Lower leg skin (tissue), 4 donors: ENCODE measurements around the gene NKX6-2. TPM values are rescaled to one million over a fixed set of nuclear protein-coding genes. Genes with fewer than 3 reads are reported as not detected.

Source experiments
- DNase-seq, 2 donors: peaks; one replicate each; pipeline ENCODE4 v3.0.0-alpha.2; 2019; ENCODE audit warnings: low spot score in 2 of 2
- H3K4me3 ChIP-seq: fragments of 200-600 bp; sonication (generic); 2 replicates; pipeline ENCODE4 v1.5.1; 2017; ENCODE audit warnings: mild to moderate bottlenecking, low read depth; ENCODE audit not compliant: poor library complexity, severe bottlenecking
- POLR2A ChIP-seq, 2 donors: fragments of 450-650 bp; IDR thresholded peaks; one replicate each; pipeline ENCODE4 v1.6.1; 2016 to 2017; ENCODE audit warnings: antibody characterized with exemption in 2 of 2, mild to moderate bottlenecking in 1 of 2, moderate library complexity in 1 of 2
- WGBS, 2 donors: methylation state at CpG; one replicate each; pipeline ENCODE4 v1.1.5; 2018; 5-methylcytosine and 5-hydroxymethylcytosine counted together
- intact Hi-C: fragments of 100-400 bp; cut with DNase I; formaldehyde crosslinking; loops from one replicate; pipeline ENCODE4 v1.15.0; 2023; ENCODE audit warnings: low total_unique reads
- total RNA-seq, 4 donors: library from RNA; depleted of rRNA; stranded (reverse); fragments of >200 nt; gene quantifications; one replicate each; pipeline ENCODE4 v1.1.0, GENCODE V29; 2016
- TF ChIP-seq, protein P1 (sequence below), 3 donors: fragments of 450-650 bp; IDR thresholded peaks; one replicate each; pipeline ENCODE4 v1.5.1; 2016; ENCODE audit warnings: antibody characterized with exemption in 3 of 3, mild to moderate bottlenecking in 3 of 3, moderate library complexity in 2 of 3

Gene NKX6-2
- not detected for total RNA-seq

DNA sequence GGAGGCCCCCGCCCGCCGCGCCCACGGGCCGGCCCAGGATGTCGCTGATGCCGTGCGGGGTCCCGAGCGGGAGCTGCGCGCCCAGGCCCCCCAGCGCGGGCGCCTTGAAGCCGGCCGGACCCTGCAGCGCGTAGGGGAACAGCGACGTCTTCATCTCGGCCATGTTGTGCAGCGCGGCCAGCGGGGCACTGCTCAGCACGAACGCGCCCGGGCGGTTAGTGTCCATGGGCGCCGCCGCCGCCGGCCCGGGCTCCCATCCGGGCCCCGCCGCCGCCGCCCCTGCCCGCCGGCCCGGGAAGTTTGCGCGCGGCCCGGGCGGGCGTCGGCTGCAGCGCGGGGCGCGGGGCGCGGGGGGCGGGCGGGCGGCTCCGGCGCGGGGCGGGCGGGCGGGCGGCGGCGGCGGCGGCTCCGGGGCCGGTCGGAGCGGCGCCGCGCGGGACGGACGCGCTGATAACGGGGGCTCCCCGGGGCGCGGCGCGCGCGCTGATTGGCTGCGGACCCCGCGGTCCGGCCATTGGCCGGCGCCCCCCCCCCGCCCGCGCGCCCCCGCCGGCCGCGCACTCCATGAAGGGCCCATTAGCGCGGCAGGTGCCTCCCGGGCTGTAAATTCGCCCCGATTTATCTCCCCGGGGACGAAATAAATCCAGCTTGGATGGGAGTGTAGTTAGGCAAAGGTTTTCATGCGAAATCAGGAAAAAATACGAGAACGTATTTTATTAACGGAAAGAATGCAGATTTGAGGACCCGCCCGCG lies at the start of gene NKX6-2:
Gene NKX6-2, minus strand, starts transcription at position 425 of the 753 bp plus-strand sequence. Its CDS starts 199 bp downstream, at position 226.
- no peak for DNase-seq
- intact Hi-C loops = no loop called here
- 3 to 5% methylated on average over 25 to 32 of the region's 119 CpGs for WGBS, 2 donors

DNA sequence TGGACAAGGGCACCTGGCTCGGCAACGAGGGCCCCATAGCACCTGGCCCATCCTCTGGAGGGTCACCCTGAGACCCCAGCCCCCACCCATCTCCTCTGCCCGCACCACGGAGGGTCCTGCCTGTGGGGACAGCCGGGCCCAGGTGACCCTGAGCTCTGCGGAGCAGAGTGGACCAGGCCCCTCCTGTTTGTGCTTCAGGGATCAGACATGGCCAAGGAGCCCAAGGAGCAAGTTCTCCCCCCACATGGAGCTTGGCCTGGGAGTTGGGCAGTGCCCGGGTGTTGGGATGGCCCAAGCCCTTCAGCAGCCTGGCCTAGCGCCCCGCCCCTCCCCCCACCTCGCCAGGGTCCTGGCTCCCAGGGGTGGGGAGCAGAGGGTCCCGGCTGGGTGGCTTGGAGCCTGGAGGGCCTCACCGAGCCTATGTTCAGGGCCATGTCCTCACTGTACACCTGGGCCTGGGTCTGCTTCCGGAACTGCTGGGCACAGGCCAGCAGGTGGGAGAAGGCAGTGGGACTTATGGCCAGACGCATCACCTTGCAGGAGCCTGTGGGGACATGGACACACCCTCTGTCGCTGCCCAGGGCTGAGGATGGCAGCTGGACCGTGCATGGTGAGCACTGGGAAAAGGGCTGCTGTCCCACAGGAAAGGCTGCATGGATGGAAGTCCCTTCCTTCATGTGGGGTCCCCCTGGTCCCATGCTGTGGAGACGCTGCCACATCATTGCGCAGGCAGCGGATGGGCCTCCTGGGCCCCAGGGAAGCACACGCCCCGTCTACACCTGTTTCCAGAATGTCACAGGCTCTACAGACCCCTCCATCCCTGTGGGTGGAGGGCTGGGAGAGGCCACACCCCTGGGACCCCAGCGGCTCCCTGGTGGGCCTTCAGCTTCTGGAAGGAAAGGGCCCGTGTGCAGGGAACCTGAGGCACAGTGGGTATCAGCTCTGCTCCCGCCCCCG lies 49.2 kb upstream of the NKX6-2 start:
- intact Hi-C loops = loop anchor here (5.0 kb wide), 1 partner anchor 287 kb away; no protein-coding TSS in a partner anchor
- TF ChIP-seq, protein P1, sequence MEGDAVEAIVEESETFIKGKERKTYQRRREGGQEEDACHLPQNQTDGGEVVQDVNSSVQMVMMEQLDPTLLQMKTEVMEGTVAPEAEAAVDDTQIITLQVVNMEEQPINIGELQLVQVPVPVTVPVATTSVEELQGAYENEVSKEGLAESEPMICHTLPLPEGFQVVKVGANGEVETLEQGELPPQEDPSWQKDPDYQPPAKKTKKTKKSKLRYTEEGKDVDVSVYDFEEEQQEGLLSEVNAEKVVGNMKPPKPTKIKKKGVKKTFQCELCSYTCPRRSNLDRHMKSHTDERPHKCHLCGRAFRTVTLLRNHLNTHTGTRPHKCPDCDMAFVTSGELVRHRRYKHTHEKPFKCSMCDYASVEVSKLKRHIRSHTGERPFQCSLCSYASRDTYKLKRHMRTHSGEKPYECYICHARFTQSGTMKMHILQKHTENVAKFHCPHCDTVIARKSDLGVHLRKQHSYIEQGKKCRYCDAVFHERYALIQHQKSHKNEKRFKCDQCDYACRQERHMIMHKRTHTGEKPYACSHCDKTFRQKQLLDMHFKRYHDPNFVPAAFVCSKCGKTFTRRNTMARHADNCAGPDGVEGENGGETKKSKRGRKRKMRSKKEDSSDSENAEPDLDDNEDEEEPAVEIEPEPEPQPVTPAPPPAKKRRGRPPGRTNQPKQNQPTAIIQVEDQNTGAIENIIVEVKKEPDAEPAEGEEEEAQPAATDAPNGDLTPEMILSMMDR (IDR thresholded peaks at IDR 0.05) = no peak
- no peak for TF ChIP-seq POLR2A (IDR thresholded peaks at IDR 0.05)
- peak; percentile 10 to 74 for DNase-seq
- 82 to 83% methylated on average over 15 to 21 of the region's 25 CpGs for WGBS, 2 donors
- no peak overlapping the region for H3K4me3 ChIP-seq

More for the DNA sequence above, at the start of gene NKX6-2:
- no peak for TF ChIP-seq POLR2A (IDR thresholded peaks at IDR 0.05)
- TF ChIP-seq, protein P1 (IDR thresholded peaks at IDR 0.05) = no peak
- no peak within 1 kb of the TSS for H3K4me3 ChIP-seq

DNA sequence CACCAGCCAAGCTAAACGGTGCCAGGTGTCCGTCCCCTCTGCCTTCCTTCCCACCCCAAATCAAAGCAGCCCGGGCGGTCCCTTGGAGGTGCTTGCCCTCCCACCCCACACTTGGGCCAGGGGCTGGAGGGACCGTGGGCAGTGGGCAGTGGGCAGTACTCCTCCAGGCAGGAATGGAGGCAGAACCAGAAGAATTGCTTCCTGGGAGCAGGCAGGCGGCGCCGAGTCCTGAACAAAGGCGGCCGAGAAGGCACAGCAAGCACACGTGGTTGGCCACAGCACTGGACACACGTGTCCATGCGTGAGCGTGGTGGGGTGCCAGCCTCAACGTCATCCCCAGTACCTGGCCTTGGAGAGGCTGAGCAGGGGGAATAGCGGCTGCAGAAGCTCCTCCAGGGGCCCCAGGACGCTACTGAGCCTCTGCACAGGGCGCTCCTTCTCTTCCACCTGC lies 48.4 kb upstream of the NKX6-2 start:
- TF ChIP-seq, protein P1 (IDR thresholded peaks at IDR 0.05) = no peak
- TF ChIP-seq POLR2A (IDR thresholded peaks at IDR 0.05) = no peak
- H3K4me3 ChIP-seq = no peak overlapping the region
- intact Hi-C loops = no loop called here
- WGBS, 2 donors = 84 to 89% methylated on average over 17 to 18 of the region's 18 CpGs
- peak; percentile 5 to 77 for DNase-seq

DNA sequence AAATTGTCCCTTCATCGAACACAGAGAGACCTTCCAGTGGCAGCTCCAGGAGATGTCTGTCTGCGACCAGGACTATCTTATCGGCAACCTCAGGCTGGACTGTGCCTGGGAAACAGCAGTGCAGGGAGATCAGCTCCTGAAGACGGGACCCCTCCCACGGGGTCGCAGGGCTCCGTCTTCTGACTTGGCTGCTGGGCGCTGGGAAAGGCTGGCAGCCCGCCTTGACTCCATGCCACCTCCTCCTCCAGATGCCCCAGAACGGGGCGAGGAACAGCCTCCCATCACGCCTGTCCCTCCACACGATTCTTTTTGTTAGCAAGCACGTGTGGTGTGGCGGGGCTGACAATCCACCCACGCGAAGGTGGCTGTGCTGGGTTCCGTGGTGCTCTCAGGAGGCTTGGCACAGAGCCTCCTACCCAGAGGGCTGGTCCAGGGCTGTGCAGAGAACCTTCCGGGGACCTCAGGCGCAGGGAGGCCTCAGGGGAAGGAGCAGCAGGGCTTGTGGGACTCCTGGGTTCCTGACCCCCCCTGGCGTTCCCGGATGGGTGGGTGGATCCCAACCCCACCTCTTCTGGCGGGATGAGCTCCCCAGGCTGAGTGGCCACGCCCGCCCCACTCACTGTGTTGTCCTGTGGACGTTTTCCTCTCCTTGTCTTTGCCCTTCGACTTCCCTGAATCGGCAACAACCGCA lies 47.6 kb upstream of the NKX6-2 start:
- WGBS, 2 donors = 43 to 62% methylated on average over 28 to 29 of the region's 29 CpGs
- intact Hi-C loops = no loop called here
- peak; percentile 9 to 78 for DNase-seq
- no peak overlapping the region for H3K4me3 ChIP-seq
- TF ChIP-seq, protein P1 (IDR thresholded peaks at IDR 0.05) = no peak
- no peak for TF ChIP-seq POLR2A (IDR thresholded peaks at IDR 0.05)

DNA sequence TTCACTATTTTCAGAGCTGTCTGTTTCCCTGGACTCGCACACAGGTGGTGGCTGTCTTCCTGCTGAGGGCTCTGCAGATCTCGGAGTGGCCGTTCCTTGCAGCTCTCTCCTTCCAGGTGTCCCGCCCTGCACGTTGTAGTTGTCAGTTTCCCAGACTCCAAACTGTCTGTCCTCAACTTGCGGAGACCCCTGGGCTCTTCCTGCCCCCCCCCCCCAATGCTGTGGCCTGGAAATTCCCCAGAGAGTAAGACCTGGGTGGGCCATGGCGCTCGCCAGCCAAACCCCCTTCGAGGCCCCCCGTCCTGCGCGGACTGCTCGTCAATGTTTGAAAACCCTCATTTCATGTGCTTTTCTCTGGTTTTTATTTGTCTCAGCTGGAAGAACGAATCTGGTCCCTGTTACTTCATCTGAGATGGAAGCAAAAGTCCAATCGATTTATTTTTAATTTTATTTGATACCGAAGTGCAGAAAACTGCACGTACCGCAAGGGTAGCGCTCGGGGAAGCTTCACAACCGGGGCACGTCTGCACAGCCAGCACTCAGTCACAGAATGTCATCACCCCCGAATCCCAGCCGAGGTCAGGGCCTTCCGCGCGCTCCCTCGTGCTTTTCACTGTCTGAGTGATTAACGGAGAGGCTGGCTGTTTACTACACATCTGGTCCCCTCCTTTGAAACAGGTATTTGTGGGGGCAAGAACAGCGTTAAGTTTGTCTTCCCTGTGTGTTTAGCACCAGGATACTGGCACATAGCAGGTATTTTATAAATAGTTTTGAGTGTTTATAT lies 46.4 kb upstream of the NKX6-2 start:
- WGBS, 2 donors = 36 to 39% methylated on average over 30 of the region's 30 CpGs
- intact Hi-C loops = no loop called here
- peak; percentile 6 to 76 for DNase-seq
- no peak overlapping the region for H3K4me3 ChIP-seq
- TF ChIP-seq, protein P1 (IDR thresholded peaks at IDR 0.05) = no peak
- no peak for TF ChIP-seq POLR2A (IDR thresholded peaks at IDR 0.05)
